Tibial nerve (tissue), 4 donors: Measurements from ENCODE around the gene RAPGEF6.

Experiments
- CTCF ChIP-seq, 5 experiments: fragments of 200-600 bp in 3 of 5; fragments of 450-650 bp in 2 of 5; sonication (generic) in 3 of 5; IDR thresholded peaks; one replicate each; pipeline ENCODE4 v1.5.1; 2016 to 2019; ENCODE audit warnings: antibody characterized with exemption in 5 of 5, mild to moderate bottlenecking in 3 of 5, moderate library complexity in 2 of 5
- EP300 ChIP-seq, 2 donors: sonication (generic); formaldehyde crosslinking; IDR thresholded peaks; one replicate each; pipeline ENCODE4 v1.6.1; 2017; ENCODE audit warnings: antibody characterized with exemption in 2 of 2, mild to moderate bottlenecking in 1 of 2
- POLR2A ChIP-seq, 2 donors: fragments of 450-650 bp; IDR thresholded peaks; one replicate each; pipeline ENCODE4 v1.6.1; 2017; ENCODE audit warnings: antibody characterized with exemption in 2 of 2, mild to moderate bottlenecking in 2 of 2, moderate library complexity in 2 of 2

- TF ChIP-seq CTCF (IDR thresholded peaks at IDR 0.05): no peak
- TF ChIP-seq POLR2A (IDR thresholded peaks at IDR 0.05): no peak
- no peak for TF ChIP-seq EP300 (IDR thresholded peaks at IDR 0.05)
Measured at GRCh38 chr5:131441184-131441583, 193.8 kb downstream of the RAPGEF6 start.
